HCT116 (cell line): Measurements from ENCODE around the gene KRTAP4-1.

Source experiments
- ATF3 ChIP-seq: IDR thresholded peaks from 2 replicates; pipeline ENCODE4 v1.6.1; 2012
- EZH2 ChIP-seq: fragments of 200-600 bp; sonication (generic); IDR thresholded peaks from 2 replicates; pipeline ENCODE4 v1.6.1; 2017; ENCODE audit warnings: antibody characterized with exemption, mixed run types
- EZH2phosphoT487 ChIP-seq: fragments of 200-600 bp; IDR thresholded peaks from 2 replicates; pipeline ENCODE4 v1.6.1; 2018; ENCODE audit warnings: antibody characterized with exemption, borderline replicate concordance
- FOSL1 ChIP-seq: IDR thresholded peaks from 2 replicates; pipeline ENCODE4 v1.6.1; 2012; ENCODE audit warnings: low read depth
- JUND ChIP-seq: IDR thresholded peaks from 2 replicates; pipeline ENCODE4 v1.6.1; 2012
- POLR2A ChIP-seq: IDR thresholded peaks from 2 replicates; pipeline ENCODE4 v1.7.0; 2011; ENCODE audit warnings: borderline replicate concordance; ENCODE audit not compliant: insufficient read depth, insufficient read length; ENCODE audit errors: extremely low read depth
- RAD21 ChIP-seq: IDR thresholded peaks from 2 replicates; pipeline ENCODE4 v1.6.1; 2012; ENCODE audit warnings: low read depth, mild to moderate bottlenecking
- SIN3A ChIP-seq: IDR thresholded peaks from 2 replicates; pipeline ENCODE4 v1.6.1; 2012; ENCODE audit warnings: low read depth
- TCF7L2 ChIP-seq: IDR thresholded peaks from 2 replicates; pipeline ENCODE4 v1.7.0; 2011; ENCODE audit warnings: borderline replicate concordance, inconsistent platforms; ENCODE audit not compliant: insufficient read depth, insufficient read length; ENCODE audit errors: extremely low read depth
- TF ChIP-seq, protein P1 (sequence below), 3 experiments: fragments of 200-600 bp in 1 of 3; sonication (generic) in 1 of 3; IDR thresholded peaks in 2 of 3; conservative IDR thresholded peaks in 1 of 3; 2 replicates each; pipeline ENCODE4 v1.5.1; 2012 to 2017; ENCODE audit warnings: low read depth in 2 of 3, low read length in 2 of 3, antibody characterized with exemption in 1 of 3, borderline replicate concordance in 1 of 3, control low read depth in 1 of 3, mild to moderate bottlenecking in 1 of 3, mixed read lengths in 1 of 3, mixed run types in 1 of 3, moderate library complexity in 1 of 3; ENCODE audit not compliant: insufficient read depth in 1 of 3
- TF ChIP-seq, protein P2 (sequence below): IDR thresholded peaks from 2 replicates; pipeline ENCODE4 v1.6.1; 2011; ENCODE audit warnings: mild to moderate bottlenecking, low read length, moderate library complexity; ENCODE audit not compliant: insufficient replicate concordance; ENCODE audit errors: extremely low read depth

DNA sequence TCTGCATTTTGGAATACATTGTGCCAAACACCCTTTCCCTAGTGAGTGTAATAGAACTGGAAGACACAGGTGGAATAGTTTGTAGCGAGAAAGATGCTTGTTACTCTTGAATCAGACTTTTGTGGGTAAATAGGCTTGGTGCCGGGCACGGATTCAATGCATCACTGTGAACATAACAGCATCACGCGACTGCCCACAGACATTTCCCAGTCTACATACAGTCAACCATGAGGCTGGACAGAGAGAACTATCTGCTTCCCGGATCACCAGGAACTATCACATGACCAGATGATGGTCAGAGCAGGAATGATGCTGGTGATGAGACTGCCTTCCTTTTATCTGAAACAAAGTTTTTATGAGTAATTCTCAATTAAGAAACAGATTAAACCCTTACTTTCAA, 41.3 kb upstream of the KRTAP4-1 start:
- TF ChIP-seq TCF7L2 (no peak), EZH2phosphoT487 (no peak), POLR2A (no peak), JUND (no peak), SIN3A (no peak), ATF3 (no peak), FOSL1 (no peak), EZH2 (no peak), RAD21 (no peak)
- TF ChIP-seq, protein P1, sequence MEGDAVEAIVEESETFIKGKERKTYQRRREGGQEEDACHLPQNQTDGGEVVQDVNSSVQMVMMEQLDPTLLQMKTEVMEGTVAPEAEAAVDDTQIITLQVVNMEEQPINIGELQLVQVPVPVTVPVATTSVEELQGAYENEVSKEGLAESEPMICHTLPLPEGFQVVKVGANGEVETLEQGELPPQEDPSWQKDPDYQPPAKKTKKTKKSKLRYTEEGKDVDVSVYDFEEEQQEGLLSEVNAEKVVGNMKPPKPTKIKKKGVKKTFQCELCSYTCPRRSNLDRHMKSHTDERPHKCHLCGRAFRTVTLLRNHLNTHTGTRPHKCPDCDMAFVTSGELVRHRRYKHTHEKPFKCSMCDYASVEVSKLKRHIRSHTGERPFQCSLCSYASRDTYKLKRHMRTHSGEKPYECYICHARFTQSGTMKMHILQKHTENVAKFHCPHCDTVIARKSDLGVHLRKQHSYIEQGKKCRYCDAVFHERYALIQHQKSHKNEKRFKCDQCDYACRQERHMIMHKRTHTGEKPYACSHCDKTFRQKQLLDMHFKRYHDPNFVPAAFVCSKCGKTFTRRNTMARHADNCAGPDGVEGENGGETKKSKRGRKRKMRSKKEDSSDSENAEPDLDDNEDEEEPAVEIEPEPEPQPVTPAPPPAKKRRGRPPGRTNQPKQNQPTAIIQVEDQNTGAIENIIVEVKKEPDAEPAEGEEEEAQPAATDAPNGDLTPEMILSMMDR (IDR thresholded peaks at IDR 0.05 in 2 of 3, conservative IDR thresholded peaks at IDR 0.05 in 1 of 3; ENCODE audit: borderline replicate concordance in 1 of 3, insufficient read depth in 1 of 3, low read depth in 2 of 3, low read length in 2 of 3): no peak
- TF ChIP-seq, protein P2, sequence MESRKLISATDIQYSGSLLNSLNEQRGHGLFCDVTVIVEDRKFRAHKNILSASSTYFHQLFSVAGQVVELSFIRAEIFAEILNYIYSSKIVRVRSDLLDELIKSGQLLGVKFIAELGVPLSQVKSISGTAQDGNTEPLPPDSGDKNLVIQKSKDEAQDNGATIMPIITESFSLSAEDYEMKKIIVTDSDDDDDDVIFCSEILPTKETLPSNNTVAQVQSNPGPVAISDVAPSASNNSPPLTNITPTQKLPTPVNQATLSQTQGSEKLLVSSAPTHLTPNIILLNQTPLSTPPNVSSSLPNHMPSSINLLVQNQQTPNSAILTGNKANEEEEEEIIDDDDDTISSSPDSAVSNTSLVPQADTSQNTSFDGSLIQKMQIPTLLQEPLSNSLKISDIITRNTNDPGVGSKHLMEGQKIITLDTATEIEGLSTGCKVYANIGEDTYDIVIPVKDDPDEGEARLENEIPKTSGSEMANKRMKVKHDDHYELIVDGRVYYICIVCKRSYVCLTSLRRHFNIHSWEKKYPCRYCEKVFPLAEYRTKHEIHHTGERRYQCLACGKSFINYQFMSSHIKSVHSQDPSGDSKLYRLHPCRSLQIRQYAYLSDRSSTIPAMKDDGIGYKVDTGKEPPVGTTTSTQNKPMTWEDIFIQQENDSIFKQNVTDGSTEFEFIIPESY: no peak
